GM19395 (cell line): ENCODE results near the gene BRF1.
"Not testable (repeated sequence)": the region's sequence is repeated elsewhere in the genome, so short reads cannot be mapped to it uniquely, and the experiment has no call there.

Experiments
- ATAC-seq: cut with Tn5 transposase; IDR thresholded peaks from one replicate; pipeline ENCODE4 v1.9.1; 2021; ENCODE audit warnings: mild to moderate bottlenecking, moderate library complexity; ENCODE audit not compliant: unreplicated experiment

Gene BRF1

GRCh38 chr14:105333613-105334364, 33.0 kb upstream of the BRF1 start:
- ATAC-seq, result no peak

- ATAC-seq, result no peak
These were observed 32.3 kb upstream of the BRF1 start for GRCh38 chr14:105333020-105333490.

GRCh38 chr14:105332350-105332874, 31.6 kb upstream of the BRF1 start:
- no peak for ATAC-seq

- ATAC-seq, result no peak
These were observed 31.0 kb upstream of the BRF1 start for GRCh38 chr14:105331575-105332349.

GRCh38 chr14:105330491-105330895, 29.7 kb upstream of the BRF1 start:
- ATAC-seq, result no peak

- no peak for ATAC-seq
These were observed 28.8 kb upstream of the BRF1 start for GRCh38 chr14:105329411-105330150.

GRCh38 chr14:105328678-105329390, 28.0 kb upstream of the BRF1 start:
- ATAC-seq, result no peak

- no peak for ATAC-seq
These were observed 27.4 kb upstream of the BRF1 start for GRCh38 chr14:105328070-105328677.

GRCh38 chr14:105327695-105328045, 26.9 kb upstream of the BRF1 start:
- not testable (repeated sequence) for ATAC-seq

- no peak for ATAC-seq
These were observed 26.3 kb upstream of the BRF1 start for GRCh38 chr14:105326891-105327694.

- ATAC-seq, result no peak
These were observed 25.7 kb upstream of the BRF1 start for GRCh38 chr14:105326568-105326867.

- ATAC-seq, result no peak
These were observed 25.1 kb upstream of the BRF1 start for GRCh38 chr14:105325716-105326567.

- no peak for ATAC-seq
These were observed 24.5 kb upstream of the BRF1 start for GRCh38 chr14:105325303-105325702.

GRCh38 chr14:105324871-105325270, 24.1 kb upstream of the BRF1 start:
- no peak for ATAC-seq

- ATAC-seq, result no peak
These were observed 23.4 kb upstream of the BRF1 start for GRCh38 chr14:105324080-105324778.

- ATAC-seq, result no peak
These were observed 22.9 kb upstream of the BRF1 start for GRCh38 chr14:105323663-105324062.

- no peak for ATAC-seq
These were observed 22.2 kb upstream of the BRF1 start for GRCh38 chr14:105322791-105323556.
